Thyroid gland (tissue), 4 donors: ENCODE measurements around the gene RPL36AL. TPM values are rescaled to one million over a fixed set of nuclear protein-coding genes. Genes with fewer than 3 reads are reported as not detected.

Source experiments
- DNase-seq, 2 donors: peaks; one replicate each; pipeline ENCODE4 v3.0.0-alpha.2; 2019
- H3K27ac ChIP-seq, 3 donors: fragments of 200-600 bp; sonication (generic); 1 replicate in 2 of 3; 2 replicates in 1 of 3; pipeline ENCODE4 v1.5.1; 2016 to 2019; ENCODE audit warnings: mild to moderate bottlenecking in 1 of 3, moderate library complexity in 1 of 3
- H3K27me3 ChIP-seq: fragments of 200-600 bp; sonication (generic); one replicate; pipeline ENCODE4 v1.5.1; 2019
- H3K36me3 ChIP-seq, 2 donors: fragments of 200-600 bp; sonication (generic); one replicate each; pipeline ENCODE4 v1.5.1; 2016 to 2019
- H3K4me1 ChIP-seq, 2 donors: fragments of 200-600 bp; sonication (generic); one replicate each; pipeline ENCODE4 v1.5.1; 2017 to 2019
- H3K4me3 ChIP-seq, 3 donors: fragments of 200-600 bp; sonication (generic); replicated peaks in 1 of 3; 1 replicate in 2 of 3; 2 replicates in 1 of 3; pipeline ENCODE4 v1.5.1; 2016; ENCODE audit warnings: mild to moderate bottlenecking in 1 of 3
- H3K9me3 ChIP-seq: fragments of 200-600 bp; sonication (generic); one replicate; pipeline ENCODE4 v1.5.1; 2017
- POLR2A ChIP-seq, 2 donors: fragments of 450-650 bp; IDR thresholded peaks; one replicate each; pipeline ENCODE4 v1.6.1; 2017; ENCODE audit warnings: antibody characterized with exemption in 2 of 2, mild to moderate bottlenecking in 2 of 2, moderate library complexity in 1 of 2
- WGBS, 2 donors: methylation state at CpG; one replicate each; pipeline ENCODE4 v1.1.5; 2017; 5-methylcytosine and 5-hydroxymethylcytosine counted together
- intact Hi-C: fragments of 100-400 bp; cut with DNase I; formaldehyde crosslinking; loops from one replicate; pipeline ENCODE4 v1.15.1; 2023
- small RNA-seq: library from RNA; depleted of rRNA; stranded (forward); fragments of <200 nt; gene quantifications from one replicate; pipeline ENCODE3, GENCODE V24; 2016
- total RNA-seq, 4 donors: library from RNA; depleted of rRNA; stranded (reverse); fragments of >200 nt; gene quantifications; one replicate each; pipeline ENCODE4 v1.2.3, GENCODE V29; 2016
- TF ChIP-seq, protein P1 (sequence below), 6 experiments: fragments of 200-600 bp in 3 of 6; fragments of 450-650 bp in 3 of 6; sonication (generic) in 3 of 6; IDR thresholded peaks; one replicate each; pipeline ENCODE4 v1.5.1; 2016 to 2019; ENCODE audit warnings: antibody characterized with exemption in 6 of 6, mild to moderate bottlenecking in 2 of 6, inconsistent platforms in 1 of 6, moderate library complexity in 1 of 6

The RPL36AL gene
- total RNA-seq, 4 donors from 2014 or later = 119 to 348 (median 175) TPM

DNA sequence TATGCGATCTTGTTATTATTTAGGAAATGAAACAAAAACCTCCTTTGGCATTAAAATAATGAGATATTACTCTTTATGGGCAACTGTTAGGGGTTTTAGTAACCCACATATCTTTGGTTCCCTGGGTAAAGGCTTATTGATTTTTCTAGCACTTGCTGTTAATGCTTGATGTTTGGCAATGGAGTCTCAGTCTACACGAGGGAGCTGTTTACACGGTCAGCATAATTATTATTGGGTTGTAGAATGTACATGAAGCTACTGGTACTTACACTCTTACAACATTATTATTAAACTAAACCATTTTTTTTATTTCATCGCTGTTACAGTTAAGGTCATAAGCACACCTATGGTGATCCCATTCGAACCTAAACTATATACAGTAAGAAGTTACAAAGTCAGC lies 46.4 kb downstream of the RPL36AL start:
- no peak for TF ChIP-seq POLR2A (IDR thresholded peaks at IDR 0.05)
- TF ChIP-seq, protein P1, sequence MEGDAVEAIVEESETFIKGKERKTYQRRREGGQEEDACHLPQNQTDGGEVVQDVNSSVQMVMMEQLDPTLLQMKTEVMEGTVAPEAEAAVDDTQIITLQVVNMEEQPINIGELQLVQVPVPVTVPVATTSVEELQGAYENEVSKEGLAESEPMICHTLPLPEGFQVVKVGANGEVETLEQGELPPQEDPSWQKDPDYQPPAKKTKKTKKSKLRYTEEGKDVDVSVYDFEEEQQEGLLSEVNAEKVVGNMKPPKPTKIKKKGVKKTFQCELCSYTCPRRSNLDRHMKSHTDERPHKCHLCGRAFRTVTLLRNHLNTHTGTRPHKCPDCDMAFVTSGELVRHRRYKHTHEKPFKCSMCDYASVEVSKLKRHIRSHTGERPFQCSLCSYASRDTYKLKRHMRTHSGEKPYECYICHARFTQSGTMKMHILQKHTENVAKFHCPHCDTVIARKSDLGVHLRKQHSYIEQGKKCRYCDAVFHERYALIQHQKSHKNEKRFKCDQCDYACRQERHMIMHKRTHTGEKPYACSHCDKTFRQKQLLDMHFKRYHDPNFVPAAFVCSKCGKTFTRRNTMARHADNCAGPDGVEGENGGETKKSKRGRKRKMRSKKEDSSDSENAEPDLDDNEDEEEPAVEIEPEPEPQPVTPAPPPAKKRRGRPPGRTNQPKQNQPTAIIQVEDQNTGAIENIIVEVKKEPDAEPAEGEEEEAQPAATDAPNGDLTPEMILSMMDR (IDR thresholded peaks at IDR 0.05) = no peak
- H3K27me3 ChIP-seq = no peaks in the 10 kb centered on the region
- WGBS, 2 donors = 91 to 92% methylated on average over 5 of the region's 5 CpGs
- no peaks in the 10 kb centered on the region for H3K4me1 ChIP-seq
- H3K36me3 ChIP-seq = peaks cover 0 to 10% of the 10 kb centered on the region in 2 donors
- no peak overlapping the region for H3K4me3 ChIP-seq
- DNase-seq = no peak
- no peak overlapping the region for H3K27ac ChIP-seq
- intact Hi-C loops = no loop called here
- H3K9me3 ChIP-seq = no peaks in the 10 kb centered on the region

DNA sequence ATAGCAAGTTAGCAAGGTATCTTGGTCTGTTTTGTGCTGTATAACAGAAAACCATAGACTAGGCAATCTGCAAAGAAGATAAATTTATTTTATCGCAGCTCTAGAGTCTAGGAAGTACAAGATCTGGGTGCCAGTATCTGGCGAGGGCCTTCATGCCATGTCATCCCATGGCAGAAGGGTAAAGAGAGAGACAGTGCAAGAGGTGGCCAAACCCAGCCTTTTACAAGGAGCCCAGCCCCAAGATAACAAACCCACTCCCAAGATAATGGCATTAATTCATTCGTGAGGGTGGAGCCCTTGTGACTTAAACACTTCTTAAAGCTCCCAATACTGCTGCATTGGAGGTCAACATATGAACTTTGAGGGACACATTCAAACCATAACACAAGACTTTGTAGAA lies 51.1 kb downstream of the RPL36AL start:
- 95 to 96% methylated on average over 3 of the region's 3 CpGs for WGBS, 2 donors
- no peak for DNase-seq
- intact Hi-C loops = no loop called here
- Histone ChIP-seq H3K9me3 (no peaks in the 10 kb centered on the region), H3K27ac (no peak overlapping the region), H3K4me1 (no peaks in the 10 kb centered on the region), H3K27me3 (no peaks in the 10 kb centered on the region), H3K4me3 (no peak overlapping the region), H3K36me3 (no peaks in the 10 kb centered on the region)
- no peak for TF ChIP-seq POLR2A (IDR thresholded peaks at IDR 0.05)

Small RNAs within 50 kb of the gene (small RNA-seq; reads per million reads assigned to genes)
- not detected for gene AL139099.3
- not detected for gene AL139099.4
- not detected for gene RF00019

Other genes with a start within 250 kb of the RPL36AL start
- gene RPS29, start 34.2 kb downstream of the RPL36AL start, total RNA-seq = 1,000 to 10,000 TPM; 1,423 to 9,553 (median 5,247) TPM
- 1 to 10 TPM; 5.2 to 8.9 (median 6.9) TPM for gene LRR1, start 21.7 kb downstream of the RPL36AL start, total RNA-seq
- 10 to 100 TPM; 23.8 to 26.7 (median 25.6) TPM for gene MGAT2, start 173 bp upstream of the RPL36AL start, total RNA-seq
- 10 to 100 TPM in 2 of 4 donors, 1 to 10 TPM in 2; 5.6 to 15.3 (median 11.5) TPM for gene DNAAF2, start 14.6 kb upstream of the RPL36AL start, total RNA-seq
- gene POLE2, start 67.6 kb upstream of the RPL36AL start, total RNA-seq = 1 to 10 TPM in 3 of 4 donors, under 1 TPM in 1; 0.33 to 3.1 (median 2.2) TPM
- gene KLHDC1, start 72.5 kb upstream of the RPL36AL start, total RNA-seq = 10 to 100 TPM in 3 of 4 donors, 1 to 10 TPM in 1; 9.2 to 16.3 (median 12.4) TPM
- gene KLHDC2, start 147.5 kb upstream of the RPL36AL start, total RNA-seq = 100 to 1,000 TPM; 101 to 165 (median 133) TPM
- gene NEMF, start 232.2 kb upstream of the RPL36AL start, total RNA-seq = 100 to 1,000 TPM in 3 of 4 donors, 10 to 100 TPM in 1; 93.9 to 170 (median 118) TPM